Activated T-cell treated with anti-CD3 and anti-CD28 coated beads, Interleukin-2, amount 50 U/mL, for 72 hours (primary cell): Measurements from ENCODE around the gene CARD14. TPM values are rescaled to one million over a fixed set of nuclear protein-coding genes. Genes with fewer than 3 reads are reported as not detected.
"Not testable (repeated sequence)": the region's sequence is repeated elsewhere in the genome, so short reads cannot be mapped to it uniquely, and the experiment has no call there.

ENCODE experiments used
- ATAC-seq, 2 donors: fragments of 150-1000 bp; cut with Tn5 transposase; replicated peaks in 1 of 2; 2 replicates each; pipeline ENCODE4 v1.10.0; 2021; ENCODE audit warnings: moderate library complexity in 2 of 2, mild to moderate bottlenecking in 1 of 2
- DNase-seq, 2 donors: peaks; one replicate each; pipeline ENCODE4 v3.0.0; 2021 to 2022; ENCODE audit warnings: mixed read lengths in 1 of 2
- H3K27ac Mint-ChIP-seq: one replicate; pipeline ENCODE4 v1.8.0; 2022; ENCODE audit warnings: mild to moderate bottlenecking, moderate library complexity, mixed read lengths
- H3K27me3 Mint-ChIP-seq: one replicate; pipeline ENCODE4 v1.8.0; 2022; ENCODE audit warnings: low read depth, mixed read lengths
- H3K36me3 Mint-ChIP-seq, 2 donors: one replicate each; pipeline ENCODE4 v1.8.0; 2022; ENCODE audit warnings: mixed read lengths in 2 of 2, mild to moderate bottlenecking in 1 of 2; ENCODE audit not compliant: insufficient read depth in 2 of 2
- H3K4me1 Mint-ChIP-seq: one replicate; pipeline ENCODE4 v1.8.0; 2022; ENCODE audit warnings: low read depth, mixed read lengths
- H3K4me3 Mint-ChIP-seq, 2 donors: one replicate each; pipeline ENCODE4 v1.8.0; 2022; ENCODE audit warnings: mild to moderate bottlenecking in 2 of 2, mixed read lengths in 2 of 2, moderate library complexity in 2 of 2
- H3K9me3 Mint-ChIP-seq, 2 donors: one replicate each; pipeline ENCODE4 v1.8.0; 2022; ENCODE audit warnings: mixed read lengths in 2 of 2
- total RNA-seq, 2 donors: library from RNA; stranded (reverse); gene quantifications; one replicate each; pipeline ENCODE4 v1.2.3, GENCODE V29; 2022

CARD14 gene
- total RNA-seq, 2 donors from 2014 or later = 0.39 TPM; not detected in 1

DNA sequence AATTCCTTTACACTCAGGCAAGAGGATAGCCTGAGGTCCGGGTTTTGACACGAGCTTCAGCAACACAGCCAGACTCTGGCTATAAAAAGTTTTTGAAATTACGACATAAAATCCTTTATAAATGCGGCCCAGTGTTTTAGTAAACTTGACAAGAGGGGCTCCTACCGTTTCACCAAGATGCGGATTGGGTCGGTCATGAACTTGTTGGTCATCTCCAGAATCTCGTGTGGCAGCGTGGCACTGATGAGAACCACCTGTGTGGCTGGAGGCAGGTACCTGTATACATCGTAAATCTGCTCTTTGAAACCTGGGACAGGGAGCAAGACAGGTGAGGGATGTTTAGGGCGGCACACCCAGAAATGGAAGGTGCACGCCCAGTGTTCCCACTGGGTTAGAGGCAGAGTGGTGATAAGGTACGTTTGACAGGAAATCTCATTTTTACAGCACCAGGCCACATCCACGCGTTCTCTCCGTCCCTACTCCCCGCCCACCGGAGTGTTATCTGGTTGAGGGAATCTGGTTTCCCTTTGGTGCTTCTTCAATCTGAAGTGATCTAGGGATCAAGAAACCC, 30.9 kb upstream of the CARD14 start:
- no peaks in the 10 kb centered on the region for H3K9me3 Mint-ChIP-seq
- ATAC-seq = no peak
- no peaks in the 10 kb centered on the region for H3K4me1 Mint-ChIP-seq
- H3K27me3 Mint-ChIP-seq = no peaks in the 10 kb centered on the region
- H3K36me3 Mint-ChIP-seq = peaks cover 23 to 61% of the 10 kb centered on the region in 2 donors
- no peak overlapping the region for H3K4me3 Mint-ChIP-seq
- H3K27ac Mint-ChIP-seq = peak overlapping the region; percentile 30
- DNase-seq = no peak

DNA sequence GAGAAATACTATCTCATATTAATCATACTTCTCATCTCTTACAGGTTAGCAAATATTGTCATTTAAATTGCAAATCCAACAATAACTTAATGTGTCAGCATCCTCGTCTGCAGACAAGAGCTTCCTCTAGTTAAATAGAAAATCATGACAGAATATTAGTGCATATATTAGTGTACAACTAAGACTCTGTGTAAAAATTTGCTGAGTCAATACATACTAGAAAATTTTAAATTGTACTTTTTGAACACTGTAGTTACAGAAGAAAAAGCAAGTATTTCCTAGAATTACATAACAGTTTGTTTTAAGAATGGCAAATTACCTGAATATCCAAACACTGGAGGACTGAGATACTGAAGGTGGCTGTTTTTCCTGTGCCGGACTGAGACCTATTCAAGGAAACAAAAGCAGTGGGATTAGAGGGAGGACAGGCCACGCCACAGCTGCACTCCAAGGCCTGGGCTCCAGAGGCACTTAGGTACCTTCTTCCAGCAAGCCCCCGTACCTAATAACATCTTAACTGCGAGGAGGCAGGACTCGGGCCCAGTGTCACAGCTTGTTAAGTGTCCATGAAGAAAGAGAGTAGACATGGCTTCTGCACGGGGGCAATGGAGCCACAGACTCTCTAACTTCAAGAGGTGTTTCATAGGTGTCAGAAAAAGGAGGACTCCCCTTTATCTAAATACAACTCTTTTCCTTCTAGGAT, 28.2 kb upstream of the CARD14 start:
- no peaks in the 10 kb centered on the region for H3K9me3 Mint-ChIP-seq
- no peak overlapping the region for H3K4me3 Mint-ChIP-seq
- ATAC-seq (no peak), DNase-seq (no peak)
- peaks cover 23% of the 10 kb centered on the region for H3K4me1 Mint-ChIP-seq
- H3K27ac Mint-ChIP-seq = peak overlapping the region; percentile 59
- peaks cover 27 to 54% of the 10 kb centered on the region in 2 donors for H3K36me3 Mint-ChIP-seq
- no peaks in the 10 kb centered on the region for H3K27me3 Mint-ChIP-seq

DNA sequence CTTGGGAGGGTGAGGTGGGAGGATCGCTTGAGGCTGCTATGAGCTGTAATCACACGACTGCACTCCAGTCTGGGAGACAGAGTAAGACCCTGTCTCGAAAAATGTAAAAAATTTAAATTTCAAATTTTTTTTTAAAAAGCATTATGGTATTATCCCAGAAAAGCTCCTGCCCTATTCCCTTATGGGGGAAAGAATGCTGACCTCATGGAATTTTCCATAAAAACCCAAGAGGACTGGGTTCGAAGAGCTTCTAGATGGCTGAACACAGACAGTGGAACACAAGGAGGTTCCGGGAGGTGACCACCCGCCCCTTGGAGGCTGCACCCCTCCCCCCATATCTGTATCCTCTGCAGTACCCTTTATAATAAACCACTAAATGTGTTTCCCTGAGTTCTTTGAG, 26.9 kb upstream of the CARD14 start:
- Mint-ChIP-seq H3K27me3 (no peaks in the 10 kb centered on the region), H3K4me1 (peaks cover 23% of the 10 kb centered on the region), H3K4me3 (no peak overlapping the region), H3K9me3 (no peaks in the 10 kb centered on the region), H3K27ac (no peak overlapping the region), H3K36me3 (peaks cover 28 to 46% of the 10 kb centered on the region in 2 donors)
- DNase-seq = no peak
- ATAC-seq = no peak

DNA sequence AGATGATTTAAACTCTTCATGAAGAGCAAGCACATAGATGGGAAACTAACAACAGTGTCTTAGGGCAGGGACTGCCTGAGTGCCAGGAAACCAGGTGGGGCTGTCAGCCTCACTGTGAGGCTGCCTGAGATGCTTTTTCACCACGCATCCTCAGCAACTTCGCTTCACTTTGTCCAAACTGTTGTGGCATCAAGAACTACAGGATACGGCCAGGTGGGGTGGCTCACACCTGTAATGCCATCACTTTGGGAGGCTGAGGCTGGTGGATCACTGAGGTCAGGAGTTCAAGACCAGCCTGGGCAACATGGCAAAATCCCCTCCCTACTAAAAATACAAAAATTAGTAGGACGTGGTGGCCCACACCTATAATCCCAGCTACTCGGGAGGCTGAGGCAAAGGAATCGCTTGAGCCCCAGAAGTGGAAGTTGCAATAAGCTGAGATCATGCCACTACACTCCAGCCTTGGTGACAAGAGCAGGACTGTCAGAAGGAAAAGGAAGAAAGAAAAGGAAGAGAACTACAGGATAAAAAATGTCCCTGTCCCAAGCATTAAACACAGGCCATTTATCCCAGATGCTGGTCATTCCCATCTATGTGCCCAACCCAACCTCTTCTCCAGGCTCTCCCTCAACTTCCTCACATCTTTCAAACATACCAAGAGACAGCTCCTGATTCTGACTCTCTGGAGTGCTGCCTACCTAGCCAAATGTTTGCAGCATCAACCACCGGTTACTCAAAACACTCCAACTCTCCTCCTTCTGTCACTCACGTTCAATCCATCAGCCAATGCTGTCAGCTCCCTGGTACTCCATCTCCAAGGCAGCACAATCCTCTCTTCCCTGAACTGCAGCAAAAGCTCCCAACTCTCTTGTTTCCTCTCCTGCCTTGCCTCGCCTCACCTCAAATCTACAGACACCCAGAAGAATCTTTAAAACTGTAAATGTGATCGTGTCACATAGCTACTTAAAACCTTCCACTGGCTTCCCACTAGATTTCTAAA, 24.5 kb upstream of the CARD14 start:
- Mint-ChIP-seq H3K36me3 (peaks cover 16 to 23% of the 10 kb centered on the region in 2 donors), H3K4me3 (peak overlapping the region; percentile 91 to 92), H3K27ac (peak overlapping the region; percentile 94), H3K4me1 (peaks cover 36% of the 10 kb centered on the region), H3K9me3 (no peaks in the 10 kb centered on the region), H3K27me3 (no peaks in the 10 kb centered on the region)
- ATAC-seq = no peak
- DNase-seq = peak in 1 of 2 donors; percentile 32

DNA sequence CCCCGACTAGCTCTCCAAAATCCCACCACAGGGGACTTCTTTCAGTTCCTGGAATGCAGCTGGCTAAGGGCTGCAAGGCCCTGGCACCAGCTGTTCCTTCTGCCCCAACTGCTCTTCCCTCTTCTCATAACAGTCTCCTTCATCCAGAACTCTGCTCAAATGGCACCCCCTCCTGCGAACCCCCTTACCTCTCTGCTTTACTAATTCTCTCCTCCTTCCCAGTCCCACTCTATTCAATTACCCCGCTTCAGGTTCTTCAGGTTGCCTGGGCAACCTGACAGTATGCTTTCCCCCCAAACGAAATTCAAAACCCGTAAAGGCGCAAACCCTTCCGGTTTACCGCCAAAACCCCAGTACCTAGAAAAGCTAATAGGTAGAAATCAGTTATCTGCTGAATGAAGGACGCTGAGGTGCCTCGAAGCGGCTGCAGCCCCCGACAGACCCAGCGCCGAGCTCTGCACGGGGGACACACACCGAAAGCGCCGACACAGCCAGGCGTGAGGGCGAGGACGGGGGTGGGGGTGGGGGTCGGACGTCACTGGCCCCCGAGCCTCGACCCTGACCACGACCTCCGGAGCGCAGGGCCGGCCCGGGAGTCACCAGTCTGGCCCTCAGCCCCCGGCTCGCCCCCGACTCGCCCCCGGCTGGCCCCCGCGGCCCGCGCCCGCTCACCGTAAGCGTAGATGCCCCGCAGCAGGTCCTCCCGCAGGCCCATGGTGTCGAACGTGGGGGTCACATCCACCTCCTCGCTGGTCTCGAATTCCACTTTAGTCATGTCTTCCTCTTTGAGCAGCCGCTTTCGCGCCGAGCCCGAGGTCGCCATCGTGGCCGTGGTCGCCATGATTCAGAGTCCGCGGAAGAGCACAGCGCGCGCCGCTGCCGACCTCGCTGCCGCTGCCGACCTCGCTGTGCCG, 23.5 kb upstream of the CARD14 start:
- H3K4me3 Mint-ChIP-seq = peak overlapping the region; percentile 91 to 97
- DNase-seq (peak in 1 of 2 donors; percentile 27), ATAC-seq (peak in 1 of 2 donors; percentile 11)
- no peaks in the 10 kb centered on the region for H3K9me3 Mint-ChIP-seq
- H3K27me3 Mint-ChIP-seq = no peaks in the 10 kb centered on the region
- peaks cover 16 to 20% of the 10 kb centered on the region in 2 donors for H3K36me3 Mint-ChIP-seq
- peaks cover 36% of the 10 kb centered on the region for H3K4me1 Mint-ChIP-seq
- H3K27ac Mint-ChIP-seq = peak overlapping the region; percentile 94

DNA sequence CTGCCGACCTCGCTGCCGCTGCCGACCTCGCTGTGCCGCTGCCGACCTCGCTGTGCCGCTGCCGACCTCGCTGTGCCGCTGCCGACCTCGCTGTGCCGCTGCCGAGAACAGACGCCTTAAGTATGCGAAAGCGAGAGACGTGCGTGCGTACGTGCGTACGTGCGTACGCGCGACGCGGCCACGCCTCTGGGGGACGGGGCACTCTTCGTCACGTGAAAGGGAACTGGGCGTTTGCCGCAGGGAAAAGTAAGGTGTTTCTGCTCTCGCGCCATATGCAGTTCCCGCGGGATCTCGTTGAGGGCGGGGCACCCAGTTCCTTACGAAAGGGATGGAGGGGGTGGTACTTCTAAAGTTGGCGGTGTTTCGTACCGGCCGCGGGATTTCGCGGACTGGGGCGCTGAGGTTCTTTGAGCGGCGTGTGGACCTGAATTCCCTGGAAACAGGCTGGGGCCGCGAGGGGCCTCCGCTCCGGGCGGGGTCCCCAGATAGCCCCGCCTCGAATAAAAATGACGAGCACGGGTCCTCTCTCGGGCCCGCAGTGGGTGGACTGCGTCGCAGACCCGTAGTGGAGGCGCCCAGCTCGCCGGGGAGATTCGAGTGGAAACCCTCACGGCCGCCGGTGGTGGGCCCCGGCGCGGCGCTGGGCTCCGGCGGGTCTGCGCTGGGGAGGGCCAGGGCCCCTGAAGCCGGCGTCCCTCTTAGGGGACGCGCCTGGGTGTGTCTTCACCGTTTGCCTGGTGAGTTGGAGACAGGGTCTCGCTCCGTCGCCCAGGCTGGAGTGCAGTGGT, 22.6 kb upstream of the CARD14 start, which contains the start of gene EIF4A3:
EIF4A3 (minus strand) TSS at position 94 of the 788 bp plus-strand sequence. CDS start 167 bp downstream, outside the sequence.
- Mint-ChIP-seq H3K4me3 (peak within 1 kb of the TSS; percentile 91 to 97), H3K4me1 (peaks cover 42% of the 10 kb centered on the region), H3K27ac (peak within 1 kb of the TSS; percentile 94), H3K27me3 (no peaks in the 10 kb centered on the region), H3K9me3 (no peaks in the 10 kb centered on the region), H3K36me3 (peaks cover 15 to 17% of the 10 kb centered on the region in 2 donors)
- DNase-seq = peak; percentile 97 to 99
- ATAC-seq = peak; percentile 91 to 93

DNA sequence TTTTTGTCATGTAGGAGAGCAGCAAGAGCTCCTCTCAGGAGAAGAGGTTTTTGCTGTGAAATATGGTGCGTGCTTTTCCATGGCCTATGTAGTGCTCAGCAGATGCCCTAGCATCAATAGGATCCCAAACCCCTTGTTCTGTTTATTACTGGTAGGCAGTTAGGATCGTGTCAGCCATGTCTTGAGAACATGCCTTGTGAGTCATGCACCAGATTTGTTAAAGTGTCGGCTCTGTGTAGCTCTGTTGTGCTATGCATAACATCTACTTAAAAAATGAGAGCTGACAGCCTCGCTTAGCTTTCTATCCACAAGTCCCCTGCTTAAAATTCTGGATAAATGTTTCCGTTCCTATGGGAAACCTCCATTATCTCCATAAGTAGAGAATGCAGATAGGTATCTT, 18.5 kb upstream of the CARD14 start:
- no peak overlapping the region for H3K4me3 Mint-ChIP-seq
- no peak for ATAC-seq
- peaks cover 2 to 10% of the 10 kb centered on the region in 2 donors for H3K36me3 Mint-ChIP-seq
- peaks cover 0 to 2% of the 10 kb centered on the region in 2 donors for H3K9me3 Mint-ChIP-seq
- H3K27ac Mint-ChIP-seq = no peak overlapping the region
- peaks cover 26% of the 10 kb centered on the region for H3K4me1 Mint-ChIP-seq
- no peaks in the 10 kb centered on the region for H3K27me3 Mint-ChIP-seq
- DNase-seq = no peak

DNA sequence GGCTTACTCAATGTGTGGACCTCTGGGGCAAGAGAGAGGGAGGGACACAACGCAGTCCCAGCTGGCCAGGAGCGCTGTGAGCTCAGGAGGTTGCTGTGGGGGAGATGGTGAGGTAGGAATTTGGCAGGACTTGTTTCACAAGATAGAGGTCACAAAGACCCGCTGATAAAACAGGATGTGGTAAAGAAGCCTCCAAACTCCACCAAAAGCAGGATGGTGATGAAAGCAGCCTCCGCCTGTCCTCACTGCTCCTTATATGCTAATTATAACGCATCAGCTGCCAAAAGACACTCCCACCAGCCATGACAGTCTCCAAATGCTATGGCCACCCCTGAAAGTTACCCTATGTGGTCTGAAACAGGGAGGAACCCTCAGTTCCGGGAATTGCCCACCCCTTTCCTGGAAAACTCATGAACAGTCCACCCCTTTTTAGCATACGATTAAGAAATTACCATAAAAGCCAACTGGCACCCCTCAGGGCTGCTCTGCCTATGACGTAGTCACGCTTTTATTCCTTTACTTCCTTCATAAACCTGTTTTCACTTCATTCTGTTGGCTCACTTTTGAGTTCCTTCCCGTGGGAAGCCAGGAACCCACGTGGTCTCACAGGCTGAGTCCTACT, 17.6 kb upstream of the CARD14 start:
- H3K27ac Mint-ChIP-seq = no peak overlapping the region

DNA sequence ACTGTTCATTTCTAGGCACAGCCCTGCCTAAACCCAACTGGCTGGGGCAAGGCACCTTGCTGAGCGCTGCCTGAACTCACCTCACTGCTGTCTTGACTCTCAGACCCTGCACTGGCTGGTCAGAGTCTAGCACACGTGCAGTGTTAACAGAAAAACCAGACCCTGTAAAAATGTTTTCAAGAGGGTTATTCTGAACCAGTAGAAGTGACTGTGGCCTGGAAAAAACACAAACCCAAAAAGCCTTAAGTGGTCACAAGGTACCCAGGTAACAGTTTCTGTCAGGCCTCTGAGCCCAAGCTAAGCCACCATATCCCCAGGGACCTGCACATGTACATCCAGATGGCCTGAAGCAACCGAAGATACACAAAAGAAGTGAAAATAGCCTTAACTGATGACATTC, 16.8 kb upstream of the CARD14 start:
- Mint-ChIP-seq H3K27me3 (no peaks in the 10 kb centered on the region), H3K4me3 (no peak overlapping the region), H3K9me3 (peaks cover 0 to 2% of the 10 kb centered on the region in 2 donors), H3K4me1 (peaks cover 26% of the 10 kb centered on the region), H3K27ac (no peak overlapping the region), H3K36me3 (peaks cover 0 to 4% of the 10 kb centered on the region in 2 donors)
- ATAC-seq (no peak), DNase-seq (no peak)

More for the DNA sequence above, 17.6 kb upstream of the CARD14 start:
- no peak overlapping the region for H3K4me3 Mint-ChIP-seq
- DNase-seq (no peak), ATAC-seq (no peak)
- H3K36me3 Mint-ChIP-seq = peaks cover 2 to 5% of the 10 kb centered on the region in 2 donors
- H3K9me3 Mint-ChIP-seq = peaks cover 0 to 2% of the 10 kb centered on the region in 2 donors
- H3K4me1 Mint-ChIP-seq = peaks cover 26% of the 10 kb centered on the region
- H3K27me3 Mint-ChIP-seq = no peaks in the 10 kb centered on the region

DNA sequence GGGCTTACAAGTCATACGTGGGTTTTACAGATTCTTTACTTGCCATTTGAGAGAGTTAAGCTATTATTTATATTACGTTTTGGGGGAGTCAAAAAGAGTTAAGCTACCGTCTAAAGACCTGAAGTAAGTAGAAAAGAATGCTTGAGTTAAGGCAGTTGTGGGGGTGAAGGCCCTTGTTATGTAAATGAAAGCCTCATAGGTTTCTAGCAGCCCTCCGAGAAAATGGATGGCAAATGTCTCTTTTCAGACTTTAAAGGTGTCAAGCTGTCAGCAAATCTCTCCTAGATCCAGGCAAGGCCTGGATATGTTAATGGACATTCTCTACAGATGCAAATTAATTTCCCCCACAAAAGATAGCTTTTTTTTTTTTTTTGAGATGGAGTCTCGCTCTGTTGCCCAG, 15.7 kb upstream of the CARD14 start:
- H3K27me3 Mint-ChIP-seq = peaks cover under 1% of the 10 kb centered on the region
- H3K9me3 Mint-ChIP-seq = peaks cover 0 to 2% of the 10 kb centered on the region in 2 donors
- peaks cover 16% of the 10 kb centered on the region for H3K4me1 Mint-ChIP-seq
- peaks cover 0 to 4% of the 10 kb centered on the region in 2 donors for H3K36me3 Mint-ChIP-seq
- ATAC-seq (no peak), DNase-seq (no peak)
- no peak overlapping the region for H3K4me3 Mint-ChIP-seq
- no peak overlapping the region for H3K27ac Mint-ChIP-seq

DNA sequence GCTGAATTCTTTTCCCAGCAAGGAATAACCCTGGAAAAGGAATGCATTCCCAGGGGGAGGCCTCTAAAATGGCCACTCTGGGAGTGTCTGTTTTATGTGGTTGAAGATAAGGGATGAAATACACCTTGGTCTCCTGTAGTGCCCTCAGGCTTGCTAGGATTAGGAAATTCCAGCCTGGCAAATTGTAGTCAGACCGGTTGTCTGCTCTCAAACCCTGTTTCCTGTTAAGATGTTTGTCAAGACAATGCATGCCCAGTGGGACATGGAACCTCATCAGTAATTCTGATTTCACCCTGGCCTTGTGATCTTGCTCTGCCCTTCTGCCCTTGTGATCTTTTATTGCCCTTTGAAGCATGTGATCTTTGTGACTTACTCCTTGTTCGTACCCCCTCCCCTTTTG, 14.2 kb upstream of the CARD14 start:
- H3K4me1 Mint-ChIP-seq = peaks cover 13% of the 10 kb centered on the region
- H3K36me3 Mint-ChIP-seq, H3K4me3 Mint-ChIP-seq, H3K9me3 Mint-ChIP-seq, ATAC-seq, H3K27ac Mint-ChIP-seq, DNase-seq: not testable (repeated sequence)
- peaks cover 15% of the 10 kb centered on the region for H3K27me3 Mint-ChIP-seq
